CD4-positive, CD25-positive, alpha-beta regulatory T cell (primary cell): ENCODE measurements around the gene RHNO1. TPM values are rescaled to one million over a fixed set of nuclear protein-coding genes. Genes with fewer than 3 reads are reported as not detected.
A peak's percentile ranks its signal among the peaks of the same experiment; 100 is the strongest.

Source experiments
- ATAC-seq, 2 donors: fragments of 150-1000 bp; cut with Tn5 transposase; one replicate each; pipeline ENCODE4 v1.10.0; 2021; ENCODE audit warnings: low read depth in 2 of 2, moderate number of reproducible peaks in 2 of 2, moderate library complexity in 1 of 2
- DNase-seq, 3 donors: peaks; one replicate each; pipeline versions ENCODE4 v3.0.0 to v3.0.0-alpha.2; 2012 to 2022; ENCODE audit warnings: mixed read lengths in 1 of 3
- H3K27ac ChIP-seq: one replicate; pipeline ENCODE4 v1.7.0; 2013; ENCODE audit warnings: mild to moderate bottlenecking, low read length; ENCODE audit not compliant: insufficient read depth, poor library complexity, severe bottlenecking
- H3K27me3 ChIP-seq: one replicate; pipeline ENCODE4 v1.7.0; 2013; ENCODE audit warnings: low read length; ENCODE audit not compliant: control insufficient read depth, insufficient read depth
- H3K36me3 ChIP-seq: one replicate; pipeline ENCODE4 v1.7.0; 2013; ENCODE audit warnings: mild to moderate bottlenecking, low read length, moderate library complexity; ENCODE audit not compliant: control insufficient read depth, insufficient read depth
- H3K4me1 ChIP-seq: 2 replicates; pipeline ENCODE4 v1.7.0; 2013; ENCODE audit warnings: mild to moderate bottlenecking, low read length; ENCODE audit not compliant: insufficient read depth, control insufficient read depth, poor library complexity, severe bottlenecking
- H3K4me3 ChIP-seq: one replicate; pipeline ENCODE4 v1.7.0; 2013; ENCODE audit warnings: low read depth, mild to moderate bottlenecking, low read length, moderate library complexity
- H3K9me3 ChIP-seq, 2 experiments: 1 replicate in 1 of 2; 2 replicates in 1 of 2; pipeline ENCODE4 v1.7.0; 2013; ENCODE audit warnings: low read length in 2 of 2, mild to moderate bottlenecking in 1 of 2, moderate library complexity in 1 of 2; ENCODE audit not compliant: control insufficient read depth in 2 of 2
- H3K27ac Mint-ChIP-seq, 3 donors: one replicate each; pipeline ENCODE4 v1.8.0; 2020 to 2022; ENCODE audit warnings: mild to moderate bottlenecking in 3 of 3, mixed read lengths in 3 of 3, moderate library complexity in 2 of 3
- H3K27me3 Mint-ChIP-seq: one replicate; pipeline ENCODE4 v1.8.0; 2022; ENCODE audit warnings: mild to moderate bottlenecking, mixed read lengths
- H3K36me3 Mint-ChIP-seq: one replicate; pipeline ENCODE4 v1.8.0; 2020; ENCODE audit warnings: mixed read lengths
- H3K4me1 Mint-ChIP-seq, 4 donors: one replicate each; pipeline ENCODE4 v1.8.0; 2020 to 2022; ENCODE audit warnings: mixed read lengths in 4 of 4, mild to moderate bottlenecking in 1 of 4
- H3K4me3 Mint-ChIP-seq, 4 donors: one replicate each; pipeline ENCODE4 v1.8.0; 2020 to 2022; ENCODE audit warnings: mild to moderate bottlenecking in 4 of 4, mixed read lengths in 4 of 4, moderate library complexity in 3 of 4
- H3K9me3 Mint-ChIP-seq, 7 donors: one replicate each; pipeline ENCODE4 v1.8.0; 2020 to 2022; ENCODE audit warnings: mixed read lengths in 7 of 7, mild to moderate bottlenecking in 3 of 7, moderate library complexity in 2 of 7
- polyA plus RNA-seq, 4 donors: library from polyadenylated mRNA; unstranded; fragments of 300-500 nt; fragmentation: Illumina TruSeq; gene quantifications; one replicate each; pipeline ENCODE4 v1.2.3, GENCODE V29; 2021
- total RNA-seq: library from RNA; stranded (reverse); gene quantifications from one replicate; pipeline ENCODE4 v1.2.3, GENCODE V29; 2022

Gene RHNO1
- total RNA-seq, result 29.9 TPM
- 10 to 100 TPM; 70.7 to 76.0 (median 73.6) TPM for polyA plus RNA-seq

DNA sequence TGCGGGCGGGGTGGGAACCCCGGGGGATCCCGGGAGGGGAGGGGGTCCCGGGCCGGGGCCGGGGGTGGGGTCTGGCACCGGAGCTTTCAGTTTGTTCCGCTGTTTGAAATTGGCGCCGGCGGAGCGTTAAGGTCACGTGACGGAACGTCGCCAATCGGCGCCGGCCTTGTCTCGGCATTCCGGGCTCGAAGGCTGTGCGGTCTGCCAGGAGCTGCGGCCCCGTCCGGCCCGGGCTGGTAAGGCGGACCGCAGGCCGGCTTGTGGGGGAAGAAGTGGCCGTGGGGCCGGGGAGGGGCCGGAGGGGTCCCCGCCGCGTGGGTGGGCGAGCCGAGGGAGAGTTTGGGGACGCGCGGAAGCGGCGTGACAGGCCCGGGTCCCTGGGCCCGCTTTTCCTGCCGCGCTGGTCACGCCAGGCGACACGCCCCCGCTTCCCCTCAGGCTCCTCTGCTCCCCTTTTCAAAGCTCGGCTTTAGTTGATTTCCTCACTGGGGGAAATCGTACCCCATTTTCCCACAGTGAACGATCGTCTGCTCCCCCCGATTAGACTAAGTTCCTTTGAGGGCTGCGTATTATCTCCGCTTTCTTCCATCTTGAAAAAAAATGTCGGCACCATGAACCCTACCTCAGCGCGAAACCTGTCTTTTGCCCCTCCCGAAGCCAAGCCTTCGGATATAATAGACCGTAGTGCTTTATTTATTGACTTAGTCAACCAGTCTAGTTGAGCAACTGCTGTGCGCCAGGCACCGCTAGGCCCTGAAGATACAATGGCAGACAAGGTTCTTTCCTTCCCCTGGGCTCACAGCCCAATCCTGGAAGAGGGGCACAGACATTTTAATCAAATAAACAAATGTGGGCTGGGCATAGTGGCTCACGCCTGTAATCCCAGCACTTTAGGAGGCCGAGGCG is at the start of gene RHNO1, which contains the start of gene FOXM1:
Gene RHNO1 (plus strand): TSS at position 177 of the 906 bp plus-strand sequence. CDS start 8,144 bp downstream, outside the sequence.
Gene FOXM1 (minus strand): TSS at position 128 of the 906 bp plus-strand sequence. CDS start 2,696 bp downstream, outside the sequence.
- DNase-seq (peak; percentile 82 to 91 (median 90)), ATAC-seq (peak; percentile 74 to 79)
- peak within 1 kb of the TSS; percentile 95 for H3K27ac ChIP-seq
- peaks cover 3% of the 10 kb centered on the region for H3K36me3 ChIP-seq
- no peaks in the 10 kb centered on the region for H3K9me3 ChIP-seq
- H3K27me3 ChIP-seq, result no peaks in the 10 kb centered on the region
- peak within 1 kb of the TSS; percentile 96 for H3K4me3 ChIP-seq
- H3K4me1 ChIP-seq, result peaks cover 33% of the 10 kb centered on the region
- Mint-ChIP-seq H3K9me3 (no peaks in the 10 kb centered on the region), H3K27ac (peak within 1 kb of the TSS; percentile 99), H3K27me3 (peaks cover 4% of the 10 kb centered on the region), H3K4me3 (peak within 1 kb of the TSS; percentile 96 to 100 (median 99)), H3K36me3 (no peaks in the 10 kb centered on the region), H3K4me1 (peaks cover 24 to 44% (median 34%) of the 10 kb centered on the region in 4 donors)

- Histone ChIP-seq H3K4me1 (no peaks in the 10 kb centered on the region), H3K27ac (no peak overlapping the region), H3K27me3 (no peaks in the 10 kb centered on the region), H3K4me3 (no peak overlapping the region), H3K9me3 (no peaks in the 10 kb centered on the region), H3K36me3 (peaks cover 45% of the 10 kb centered on the region)
- no peak overlapping the region for H3K4me3 Mint-ChIP-seq
- DNase-seq (no peak), ATAC-seq (no peak)
- no peak overlapping the region for H3K27ac Mint-ChIP-seq
- H3K36me3 Mint-ChIP-seq, result peaks cover 45% of the 10 kb centered on the region
- H3K4me1 Mint-ChIP-seq, result peaks cover 0 to 10% (median 3%) of the 10 kb centered on the region in 4 donors
- no peaks in the 10 kb centered on the region for H3K27me3 Mint-ChIP-seq
- H3K9me3 Mint-ChIP-seq, result no peaks in the 10 kb centered on the region
Observed at GRCh38 chr12:2829275-2829674, 47.7 kb upstream of the RHNO1 start.

GRCh38 chr12:2832550-2833127 is 44.4 kb upstream of the RHNO1 start:
- H3K4me1 ChIP-seq, result no peaks in the 10 kb centered on the region
- H3K9me3 Mint-ChIP-seq, result no peaks in the 10 kb centered on the region
- H3K27ac ChIP-seq, result no peak overlapping the region
- ATAC-seq (no peak), DNase-seq (no peak)
- H3K27ac Mint-ChIP-seq, result peak overlapping the region in 2 of 3 donors; percentile 43 to 66
- H3K36me3 ChIP-seq, result peaks cover 12% of the 10 kb centered on the region
- H3K4me3 ChIP-seq, result no peak overlapping the region
- H3K27me3 Mint-ChIP-seq, result no peaks in the 10 kb centered on the region
- H3K4me3 Mint-ChIP-seq, result no peak overlapping the region
- peaks cover 27% of the 10 kb centered on the region for H3K36me3 Mint-ChIP-seq
- no peaks in the 10 kb centered on the region for H3K9me3 ChIP-seq
- H3K4me1 Mint-ChIP-seq, result peaks cover 5 to 12% (median 7%) of the 10 kb centered on the region in 4 donors
- no peaks in the 10 kb centered on the region for H3K27me3 ChIP-seq

DNA sequence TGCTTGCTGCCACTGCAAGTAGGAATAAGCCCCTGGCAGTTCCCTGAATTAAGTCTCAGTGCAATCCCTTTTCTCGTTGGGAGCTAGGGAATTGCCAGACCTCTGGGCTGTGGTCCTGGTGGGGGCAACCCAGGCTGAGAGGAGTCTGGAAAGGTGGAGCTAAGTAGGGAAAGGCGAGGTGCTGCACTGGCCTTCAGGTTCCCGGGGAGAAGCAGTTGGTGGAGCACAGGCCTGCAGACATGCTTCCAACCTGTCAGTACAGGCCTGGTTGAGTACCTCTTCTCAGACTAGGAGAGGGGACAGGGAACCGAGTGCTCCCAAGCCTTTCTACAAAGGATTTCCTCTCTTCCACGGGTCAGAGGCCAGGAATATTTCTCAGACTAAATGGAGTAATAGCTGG is 43.7 kb upstream of the RHNO1 start:
- H3K4me1 Mint-ChIP-seq, result peaks cover 5 to 12% (median 7%) of the 10 kb centered on the region in 4 donors
- peaks cover 8% of the 10 kb centered on the region for H3K36me3 ChIP-seq
- ATAC-seq, result no peak

DNA sequence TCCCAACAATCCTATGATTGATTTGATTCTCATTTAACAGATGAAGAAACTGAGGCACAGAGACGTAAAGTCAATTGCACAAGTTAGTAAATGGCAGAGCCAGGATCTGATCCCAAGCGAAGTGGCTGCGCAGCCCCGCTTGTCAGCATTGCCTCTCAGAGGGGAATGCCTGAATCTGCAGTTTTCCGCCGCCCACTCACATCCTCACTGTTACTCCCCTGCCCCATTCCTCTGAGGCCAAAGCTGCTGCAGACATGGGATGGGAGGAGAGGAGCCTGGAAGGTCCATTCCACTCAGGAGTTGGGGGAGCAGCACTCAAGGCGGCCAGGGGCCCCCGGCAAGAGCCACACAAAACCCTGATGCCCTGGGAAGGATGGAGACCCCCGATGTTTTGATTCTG is 43.2 kb upstream of the RHNO1 start:
- Histone ChIP-seq H3K4me1 (no peaks in the 10 kb centered on the region), H3K9me3 (no peaks in the 10 kb centered on the region), H3K27me3 (no peaks in the 10 kb centered on the region), H3K4me3 (no peak overlapping the region), H3K36me3 (peaks cover 8% of the 10 kb centered on the region), H3K27ac (no peak overlapping the region)
- Mint-ChIP-seq H3K4me1 (peaks cover 4 to 12% (median 7%) of the 10 kb centered on the region in 4 donors), H3K9me3 (no peaks in the 10 kb centered on the region), H3K27me3 (no peaks in the 10 kb centered on the region), H3K27ac (peak overlapping the region in 1 of 3 donors; percentile 9), H3K4me3 (no peak overlapping the region), H3K36me3 (peaks cover 21% of the 10 kb centered on the region)
- DNase-seq, result no peak
- no peak for ATAC-seq

More for the DNA sequence above, 43.7 kb upstream of the RHNO1 start:
- no peaks in the 10 kb centered on the region for H3K27me3 Mint-ChIP-seq
- H3K36me3 Mint-ChIP-seq, result peaks cover 23% of the 10 kb centered on the region
- H3K9me3 Mint-ChIP-seq, result no peaks in the 10 kb centered on the region
- no peak for DNase-seq
- no peak overlapping the region for H3K4me3 Mint-ChIP-seq
- no peaks in the 10 kb centered on the region for H3K27me3 ChIP-seq
- no peak overlapping the region for H3K27ac ChIP-seq
- no peak overlapping the region for H3K4me3 ChIP-seq
- H3K4me1 ChIP-seq, result no peaks in the 10 kb centered on the region
- no peak overlapping the region for H3K27ac Mint-ChIP-seq
- no peaks in the 10 kb centered on the region for H3K9me3 ChIP-seq

- Histone ChIP-seq H3K27ac (no peak within 1 kb of the TSS), H3K9me3 (no peaks in the 10 kb centered on the region), H3K4me1 (no peaks in the 10 kb centered on the region), H3K4me3 (no peak within 1 kb of the TSS), H3K36me3 (peaks cover 17% of the 10 kb centered on the region), H3K27me3 (no peaks in the 10 kb centered on the region)
- Mint-ChIP-seq H3K9me3 (no peaks in the 10 kb centered on the region), H3K36me3 (peaks cover 25% of the 10 kb centered on the region), H3K27me3 (no peaks in the 10 kb centered on the region), H3K4me1 (peaks cover 0 to 12% (median 7%) of the 10 kb centered on the region in 4 donors), H3K4me3 (no peak within 1 kb of the TSS), H3K27ac (peak within 1 kb of the TSS in 2 of 3 donors; percentile 64 to 81)
- DNase-seq (no peak), ATAC-seq (no peak)
Observed at GRCh38 chr12:2834581-2835491, 42.2 kb upstream of the RHNO1 start, which contains the start of gene NRIP2. TSS of gene NRIP2 (minus strand) at chr12:2835035. CDS start at chr12:2834983, 52 bp downstream.
